ENCODE measurements around the gene MAST2. TPM values are rescaled to one million over a fixed set of nuclear protein-coding genes. Genes with fewer than 3 reads are reported as not detected.
"Not testable (repeated sequence)": the region's sequence is repeated elsewhere in the genome, so short reads cannot be mapped to it uniquely, and the experiment has no call there.

The MAST2 gene
- total RNA-seq, 1 experiment from 2014 or later, result 14.2 TPM

DNA sequence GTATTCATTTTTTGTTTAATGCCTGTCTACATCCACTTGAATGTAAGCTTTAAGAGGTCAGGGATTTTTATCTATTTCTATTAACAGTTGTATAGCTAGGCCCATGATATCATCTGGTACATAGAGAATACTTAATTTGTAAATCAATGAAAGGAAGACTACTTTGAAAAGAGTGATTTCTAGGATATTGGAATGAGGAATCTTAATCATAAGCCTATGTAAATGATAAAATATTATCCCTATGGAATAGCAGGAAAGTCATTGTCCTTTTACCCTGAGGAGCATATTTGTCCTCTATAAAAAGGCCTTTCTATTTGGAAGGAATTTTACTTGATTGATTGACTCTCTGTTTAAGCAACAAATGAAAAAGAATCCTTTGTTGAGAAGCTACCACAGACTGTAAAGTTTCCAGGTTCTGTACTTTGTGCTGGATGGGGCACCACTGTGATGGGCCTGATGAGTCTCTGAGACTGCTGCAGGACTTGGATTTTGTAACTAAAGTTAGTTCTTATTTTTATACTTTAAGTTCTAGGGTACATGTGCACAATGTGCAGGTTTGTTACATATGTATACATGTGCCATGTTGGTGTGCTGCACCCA, 53.8 kb downstream of the MAST2 start:
- no peak for DNase-seq (ENCODE audit: low read depth)

DNA sequence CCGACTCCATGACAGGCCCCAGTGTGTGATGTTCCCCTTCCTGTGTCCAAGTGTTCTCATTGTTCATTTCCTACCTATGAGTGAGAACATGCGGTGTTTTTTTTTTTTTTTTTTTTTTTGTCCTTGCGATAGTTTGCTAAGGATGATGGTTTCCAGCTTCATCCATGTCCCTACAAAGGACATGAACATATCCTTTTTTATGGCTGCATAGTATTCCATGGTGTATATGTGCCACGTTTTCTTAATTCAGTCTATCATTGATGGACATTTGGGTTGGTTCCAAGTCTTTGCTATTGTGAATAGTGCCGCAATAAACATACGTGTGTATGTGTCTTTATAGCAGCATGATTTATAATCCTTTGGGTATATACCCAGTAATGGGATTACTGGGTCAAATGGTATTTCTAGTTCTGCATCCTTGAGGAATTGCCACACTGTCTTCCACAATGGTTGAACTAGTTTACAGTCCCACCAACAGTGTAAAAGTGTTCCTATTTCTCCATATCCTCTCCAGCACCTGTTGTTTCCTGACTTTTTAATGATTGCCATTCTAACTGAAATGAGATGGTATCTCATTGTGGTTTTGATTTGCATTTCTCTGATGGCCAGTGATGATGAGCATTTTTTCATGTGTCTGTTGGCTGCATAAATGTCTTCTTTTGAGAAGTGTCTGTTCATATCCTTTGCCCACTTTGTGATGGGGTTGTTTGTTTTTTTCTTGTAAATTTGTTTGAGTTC, 54.5 kb downstream of the MAST2 start:
- not testable (repeated sequence) for DNase-seq (ENCODE audit: low read depth)

DNA sequence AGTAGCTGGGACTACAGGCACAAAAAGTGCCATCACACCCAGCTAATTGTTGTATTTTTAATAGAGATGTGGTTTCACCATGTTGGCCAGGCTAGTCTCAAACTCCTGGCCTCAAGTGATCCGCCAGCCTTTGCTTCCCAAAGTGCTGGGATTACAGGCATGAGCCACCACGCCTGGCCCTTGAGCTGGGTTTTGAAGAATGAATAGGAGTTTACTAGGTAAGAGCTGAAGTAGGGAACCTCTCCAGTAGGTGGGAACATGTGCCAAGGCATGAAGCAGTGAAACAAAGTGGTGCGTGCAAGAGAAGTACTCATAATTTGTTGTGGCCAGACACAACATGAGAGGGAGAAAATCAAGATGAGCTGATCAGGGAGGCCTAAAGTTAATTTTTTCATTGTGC, 55.8 kb downstream of the MAST2 start:
- no peak for DNase-seq (ENCODE audit: low read depth)

DNA sequence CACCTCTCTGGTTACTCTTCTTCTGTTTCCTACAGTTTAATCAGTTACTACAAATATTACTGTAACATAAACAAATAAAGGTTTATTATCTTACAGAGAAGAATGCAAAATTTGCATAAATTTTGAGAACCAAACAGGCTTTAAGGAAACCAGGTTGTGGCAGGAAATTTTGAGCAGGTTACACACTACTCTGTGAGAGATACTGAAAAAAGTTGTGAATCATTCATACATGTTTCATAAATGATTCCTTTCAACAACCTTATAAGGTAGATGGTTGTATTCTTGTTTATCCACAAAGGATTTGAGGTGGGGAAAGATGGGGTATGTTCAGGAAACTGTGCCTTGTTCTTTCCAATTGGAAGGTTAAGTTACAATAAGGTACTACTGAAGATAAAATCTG, 58.6 kb downstream of the MAST2 start:
- no peak for DNase-seq (ENCODE audit: low read depth)

DNA sequence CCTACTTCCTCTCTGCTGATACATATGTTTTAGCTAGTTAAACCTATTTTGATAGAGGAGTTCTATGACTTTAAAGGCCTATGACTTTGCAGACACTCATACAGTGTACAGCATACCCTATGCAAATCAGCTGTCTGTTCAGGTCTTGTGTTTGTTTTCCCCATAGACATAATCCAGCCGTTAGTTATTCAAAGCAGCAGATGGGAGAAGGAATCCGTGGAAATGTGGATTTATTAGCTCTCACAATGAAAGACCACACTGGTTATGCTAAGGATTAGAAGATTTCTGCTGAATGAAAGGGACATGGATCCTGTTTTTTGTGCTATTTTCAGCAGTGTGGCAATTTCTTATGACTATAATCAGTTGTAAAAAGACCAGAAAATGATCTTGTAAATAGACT, 59.8 kb downstream of the MAST2 start:
- no peak for DNase-seq (ENCODE audit: low read depth)

DNA sequence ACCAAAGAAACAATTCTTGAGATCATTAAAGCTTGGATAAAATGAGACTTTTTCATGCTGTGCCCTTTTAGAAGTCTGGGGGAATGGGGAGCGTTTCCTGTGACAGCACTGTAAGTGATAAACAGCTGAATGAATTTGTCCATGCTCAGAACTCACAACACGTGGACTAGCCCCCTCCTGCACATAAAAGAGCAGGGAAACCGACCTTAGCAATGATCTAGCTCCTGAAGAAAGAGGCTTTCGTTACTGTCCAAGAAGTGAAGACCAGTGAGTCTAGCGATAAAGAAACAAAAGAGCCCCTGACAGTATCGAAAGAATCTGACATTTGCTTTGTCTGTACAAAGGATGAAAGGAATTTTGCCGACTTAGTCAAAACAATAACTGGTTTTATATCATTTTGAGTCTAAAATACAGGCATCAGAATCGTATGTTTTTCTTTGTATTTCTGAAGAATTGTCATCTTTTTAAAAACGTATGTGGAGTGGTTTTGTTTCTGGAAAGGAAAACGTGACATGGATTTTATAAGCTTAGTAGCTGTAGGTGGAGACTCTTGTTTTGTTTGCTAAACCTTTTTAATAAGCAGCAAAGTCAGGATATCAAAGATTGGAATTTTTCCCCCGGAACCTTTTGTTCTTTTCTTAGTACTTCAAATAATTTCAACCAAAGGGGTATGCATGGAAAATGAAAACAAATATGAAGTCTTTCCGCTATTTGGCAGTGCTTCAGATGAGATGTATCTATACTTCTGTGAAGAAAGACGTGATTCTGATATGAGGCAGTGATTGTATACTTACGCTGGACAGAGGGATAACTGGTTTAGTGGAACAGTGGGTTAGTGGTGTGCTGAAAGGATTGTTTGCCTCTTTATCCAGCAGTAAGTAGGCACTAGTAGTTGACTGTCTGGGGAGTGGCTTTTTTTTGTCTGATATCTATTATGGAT, 61.0 kb downstream of the MAST2 start:
- peak; percentile 40 for DNase-seq (ENCODE audit: low read depth)

DNA sequence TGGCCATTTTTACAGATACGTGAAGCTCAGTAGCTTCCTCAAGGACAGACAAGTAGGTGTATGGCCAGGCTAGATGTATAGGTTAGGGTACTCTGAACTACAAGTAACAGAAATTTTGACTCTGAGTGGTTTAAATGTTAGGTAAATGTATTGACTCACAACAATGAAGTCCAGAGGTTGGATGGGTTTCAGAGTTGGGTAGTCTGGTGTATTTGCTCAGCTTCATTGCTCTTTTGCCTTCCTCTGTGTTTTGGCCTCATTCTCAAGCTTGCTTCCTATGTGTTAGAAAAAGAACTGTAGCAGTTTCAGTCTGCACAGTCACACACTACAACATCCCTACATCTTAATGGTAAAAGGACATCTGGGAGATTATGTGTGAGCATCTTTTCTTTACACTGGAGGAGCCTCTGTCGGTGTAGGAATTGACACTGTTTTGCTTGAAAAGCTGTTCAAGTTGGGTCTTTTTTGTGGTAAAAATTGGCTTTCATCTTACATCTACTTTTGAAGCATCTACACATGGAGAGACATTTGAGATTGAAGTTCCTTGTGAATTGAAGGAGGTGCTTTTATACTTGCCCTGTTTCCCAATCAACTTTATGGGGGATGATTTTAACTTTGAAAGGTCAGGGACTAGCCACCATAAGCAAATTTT, 64.4 kb downstream of the MAST2 start:
- DNase-seq (ENCODE audit: low read depth), result no peak

DNA sequence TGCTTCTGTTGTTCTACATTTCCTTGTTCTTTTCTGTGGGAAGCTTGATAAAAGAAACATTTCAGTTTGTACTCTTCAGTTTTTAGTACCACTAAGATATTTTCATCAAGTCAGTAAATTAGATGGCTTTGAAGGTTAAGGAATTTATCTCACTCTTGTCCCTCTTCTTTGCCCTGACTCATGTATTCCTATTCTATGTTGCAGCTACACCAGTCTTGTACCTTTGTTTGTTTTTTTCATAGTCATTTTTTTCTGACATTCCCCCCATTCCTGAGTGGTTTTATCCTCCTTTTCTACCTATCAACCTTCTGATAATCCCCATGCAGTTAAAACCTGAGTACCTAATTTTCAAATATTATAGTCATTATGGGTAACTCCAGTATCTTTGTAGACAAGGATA, 65.4 kb downstream of the MAST2 start:
- no peak for DNase-seq (ENCODE audit: low read depth)

DNA sequence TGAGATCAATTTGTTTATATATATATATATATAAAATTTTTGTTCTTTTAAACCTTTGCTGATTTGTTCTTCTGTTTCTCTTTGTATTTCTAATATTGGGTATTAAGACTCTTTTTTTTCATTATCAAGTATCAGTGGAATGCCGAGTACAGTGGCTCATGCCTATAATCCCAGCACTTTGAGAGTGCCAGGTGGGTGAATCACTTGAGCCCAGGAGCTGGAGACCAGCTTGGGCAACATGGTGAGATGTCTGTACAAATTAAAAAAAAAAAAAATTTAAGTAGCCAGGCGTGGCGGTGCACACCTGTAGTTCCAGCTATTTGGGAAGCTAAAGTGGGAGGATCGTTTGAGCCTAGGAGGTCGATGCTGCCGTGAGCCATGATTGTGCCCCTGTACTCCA, 67.1 kb downstream of the MAST2 start:
- DNase-seq (ENCODE audit: low read depth), result no peak

DNA sequence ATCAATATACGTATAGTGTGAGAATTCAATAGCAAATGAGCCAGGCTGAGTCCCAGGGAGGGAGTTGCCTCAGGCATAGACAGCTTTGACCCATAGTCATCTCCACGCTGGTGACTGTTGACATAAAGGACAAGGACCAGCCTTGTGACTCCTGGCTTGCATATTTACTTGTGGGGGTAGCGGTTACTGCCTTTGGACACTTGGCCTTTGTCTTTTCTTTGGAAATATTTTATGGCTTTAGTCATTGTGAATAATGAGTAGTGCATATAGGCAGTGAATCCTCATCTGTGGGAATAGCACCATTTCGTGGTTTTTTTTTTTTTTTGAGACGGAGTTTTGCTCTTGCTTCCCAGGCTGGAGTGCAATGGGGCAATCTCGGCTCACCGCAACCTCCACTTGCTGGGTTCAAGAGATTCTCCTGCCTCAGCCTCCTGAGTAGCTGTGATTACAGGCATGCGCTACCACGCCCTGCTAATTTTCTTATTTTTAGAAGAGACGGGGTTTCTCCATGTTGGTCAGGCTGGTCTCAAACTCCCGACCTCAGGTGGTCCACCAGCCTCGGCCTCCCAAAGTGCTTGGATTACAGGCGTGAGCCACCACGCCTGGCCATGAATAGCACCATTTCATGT, 68.9 kb downstream of the MAST2 start:
- peak; percentile 95 for DNase-seq (ENCODE audit: low read depth)

DNA sequence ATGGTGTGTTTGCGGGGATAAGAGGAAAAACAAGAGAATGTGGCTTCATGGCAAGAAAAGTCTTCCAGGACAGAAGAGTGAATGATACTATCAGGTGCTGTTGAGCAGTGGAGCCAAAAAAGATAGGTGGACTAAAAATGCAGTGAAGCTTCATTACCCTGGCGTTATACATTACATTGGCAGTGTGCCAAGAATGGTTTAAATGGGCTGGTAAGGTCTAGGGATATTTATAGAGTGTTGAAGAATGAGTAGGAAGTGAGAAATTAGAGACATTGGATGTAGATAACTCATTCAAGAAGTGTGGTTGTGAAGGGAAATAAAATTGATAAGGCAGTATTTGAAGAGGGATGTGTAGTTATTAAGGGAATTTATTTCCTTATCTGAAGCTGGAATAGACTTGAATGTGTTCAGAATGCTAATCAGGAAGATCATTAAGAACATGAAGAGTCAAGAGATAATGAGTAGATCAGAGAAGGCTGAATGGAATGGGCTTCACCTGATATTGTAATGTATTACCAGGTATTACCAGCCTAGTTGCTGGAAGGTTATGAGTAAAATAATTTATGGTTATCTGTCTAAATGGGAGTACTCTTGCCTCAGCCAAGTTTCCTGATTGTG, 72.7 kb downstream of the MAST2 start:
- no peak for DNase-seq (ENCODE audit: low read depth)

DNA sequence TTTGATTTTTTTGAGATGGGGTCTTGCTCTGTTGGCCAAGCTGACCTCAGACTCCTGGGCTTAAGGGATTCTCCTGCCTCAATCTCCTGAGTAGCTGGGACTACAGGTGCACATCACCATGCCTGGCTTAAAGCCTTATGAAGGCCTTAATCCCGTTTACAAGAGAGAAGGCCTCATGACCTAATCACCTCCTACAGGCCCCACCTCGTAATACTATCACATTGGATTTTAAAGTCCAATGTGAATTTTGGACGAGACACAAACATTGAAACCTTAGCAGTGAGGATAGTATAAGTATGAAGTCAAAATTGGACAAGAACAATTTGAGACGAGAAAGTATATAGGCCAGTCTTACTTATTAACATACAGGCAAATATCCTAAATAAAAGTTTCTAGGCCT, 73.9 kb downstream of the MAST2 start:
- DNase-seq (ENCODE audit: low read depth), result no peak

DNA sequence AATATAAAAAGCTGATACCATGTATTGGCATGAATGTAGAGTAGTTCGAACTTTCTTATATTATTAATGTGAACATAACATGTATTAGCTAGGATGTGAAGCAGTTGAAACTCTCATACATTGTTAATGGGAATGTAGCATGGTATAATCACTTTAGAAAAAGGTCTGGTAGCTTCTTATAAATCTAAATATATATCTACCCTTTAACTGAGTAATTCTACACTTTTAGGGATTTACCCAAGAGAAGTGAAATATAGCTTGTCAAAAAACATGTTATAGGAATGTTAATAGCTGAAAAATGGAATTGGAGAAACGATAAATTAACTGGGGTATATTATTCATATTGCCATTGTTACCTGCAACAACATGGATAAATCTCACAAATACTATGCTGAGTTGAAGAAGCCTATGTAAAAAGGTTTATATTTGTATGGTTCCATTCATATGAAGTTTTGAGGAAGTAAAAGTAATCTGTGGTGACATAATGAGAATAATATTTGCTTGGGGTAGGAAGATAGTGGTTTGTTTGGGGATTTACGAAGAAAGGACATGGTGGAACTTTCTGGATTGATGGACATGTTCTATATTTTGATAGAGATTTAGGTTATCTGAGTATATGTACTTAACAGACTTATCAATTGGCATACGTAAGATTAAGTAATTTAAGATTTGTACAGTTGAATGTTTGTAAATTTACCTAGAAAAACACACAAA, 76.6 kb downstream of the MAST2 start:
- no peak for DNase-seq (ENCODE audit: low read depth)

DNA sequence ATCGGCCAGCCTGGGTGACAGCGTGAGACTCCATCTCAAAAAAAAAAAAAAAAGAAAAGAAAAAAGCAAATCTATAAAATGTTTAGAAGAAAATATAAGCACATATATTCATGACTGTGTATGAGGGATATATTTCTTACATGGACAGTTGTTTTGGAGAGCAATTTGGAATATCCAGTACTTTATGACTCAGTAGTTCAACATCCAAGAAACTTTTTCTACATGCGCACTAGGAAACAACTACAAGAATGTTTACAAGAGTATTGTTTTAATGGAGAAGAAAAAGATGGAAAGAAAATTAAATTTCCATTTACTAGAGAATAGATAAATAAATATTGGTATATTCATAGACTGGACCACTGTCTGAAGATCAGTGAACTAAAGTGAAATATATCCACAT, 77.5 kb downstream of the MAST2 start:
- no peak for DNase-seq (ENCODE audit: low read depth)

DNA sequence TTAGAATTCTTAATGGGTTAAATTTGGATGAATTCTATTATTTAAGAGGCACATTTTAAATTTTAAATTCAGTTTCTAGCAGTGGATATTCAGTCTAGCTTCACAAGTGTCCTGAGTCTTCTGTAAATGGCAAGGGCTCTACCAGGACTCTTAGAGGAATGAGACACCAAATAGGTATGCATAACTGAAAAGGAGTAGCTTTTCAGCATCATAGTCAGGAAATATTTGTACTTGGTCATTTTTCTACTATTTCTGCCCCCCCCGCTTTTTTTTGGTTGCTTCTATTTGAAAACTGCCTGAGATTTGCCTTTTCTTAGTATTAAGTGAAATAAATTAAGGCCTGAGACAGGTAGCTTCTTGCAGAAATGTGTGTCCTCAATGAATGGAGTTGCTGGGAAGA, 80.2 kb downstream of the MAST2 start:
- DNase-seq (ENCODE audit: low read depth), result no peak

DNA sequence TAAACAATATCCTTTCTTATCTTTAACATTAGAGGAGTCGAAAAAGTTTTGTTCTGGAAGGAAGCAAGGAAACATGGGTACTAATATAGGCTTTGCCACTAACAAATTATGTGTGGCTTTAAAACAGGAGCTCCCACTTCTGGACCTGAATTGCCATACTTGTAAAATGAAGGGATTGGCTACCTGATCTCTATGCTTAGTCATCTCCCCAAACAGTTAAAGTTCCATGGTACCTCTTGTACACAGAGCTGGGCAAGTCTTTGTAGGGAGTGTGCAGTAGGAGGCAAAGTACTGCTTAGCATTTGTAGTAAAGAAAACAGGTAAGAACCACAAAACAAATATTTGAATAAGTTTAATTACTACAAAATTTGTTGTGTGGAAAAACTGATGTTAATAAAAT, 81.3 kb downstream of the MAST2 start:
- DNase-seq (ENCODE audit: low read depth), result no peak

DNA sequence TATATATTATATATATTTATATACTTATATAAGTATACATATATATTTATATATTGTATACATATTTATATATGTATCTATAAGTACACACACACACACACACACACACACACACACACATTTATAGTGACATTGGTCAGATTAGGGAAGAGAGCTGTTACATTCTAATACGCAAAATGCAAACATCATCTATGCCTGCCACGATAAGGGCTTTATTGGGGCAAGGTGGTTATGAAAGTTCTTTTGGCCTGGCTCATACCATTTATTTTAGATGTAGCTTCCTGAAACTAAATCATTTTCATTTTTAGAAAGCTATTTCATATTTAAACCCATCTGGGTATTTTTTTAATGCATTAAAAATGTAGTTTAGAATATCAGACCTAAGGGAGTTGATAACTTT, 82.8 kb downstream of the MAST2 start:
- no peak for DNase-seq (ENCODE audit: low read depth)

DNA sequence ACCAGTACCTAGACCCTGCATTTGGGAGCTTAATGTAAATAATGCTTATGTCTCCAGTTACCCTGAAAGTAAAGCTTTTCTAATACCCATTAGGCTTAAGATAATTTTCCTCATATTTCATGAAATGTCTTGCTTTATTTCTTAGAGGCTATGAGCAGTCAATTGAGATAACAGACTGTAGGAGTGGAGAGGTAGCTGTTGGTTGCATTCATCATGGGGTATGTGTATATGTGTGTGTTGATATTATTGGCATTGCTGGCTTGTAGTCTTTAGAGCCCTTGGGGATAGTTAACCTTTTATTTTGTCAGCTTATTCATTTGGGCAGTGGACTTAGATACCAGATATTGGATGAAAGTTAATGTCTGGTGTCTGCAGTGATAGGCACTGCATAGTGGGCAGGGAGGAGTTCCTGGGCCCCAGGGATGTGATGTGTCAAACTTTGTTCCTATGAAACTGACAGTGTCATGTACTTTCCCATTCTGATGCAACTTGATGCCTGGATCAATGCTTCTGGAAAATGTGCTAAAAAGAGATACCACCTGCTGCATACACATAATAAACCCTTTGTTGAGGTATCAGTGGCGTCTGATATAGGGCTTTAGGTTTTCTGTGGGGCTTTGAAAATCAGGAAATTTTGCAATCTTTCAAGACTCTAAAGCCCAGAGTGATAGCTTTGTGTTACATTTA, 83.9 kb downstream of the MAST2 start:
- DNase-seq (ENCODE audit: low read depth), result no peak

DNA sequence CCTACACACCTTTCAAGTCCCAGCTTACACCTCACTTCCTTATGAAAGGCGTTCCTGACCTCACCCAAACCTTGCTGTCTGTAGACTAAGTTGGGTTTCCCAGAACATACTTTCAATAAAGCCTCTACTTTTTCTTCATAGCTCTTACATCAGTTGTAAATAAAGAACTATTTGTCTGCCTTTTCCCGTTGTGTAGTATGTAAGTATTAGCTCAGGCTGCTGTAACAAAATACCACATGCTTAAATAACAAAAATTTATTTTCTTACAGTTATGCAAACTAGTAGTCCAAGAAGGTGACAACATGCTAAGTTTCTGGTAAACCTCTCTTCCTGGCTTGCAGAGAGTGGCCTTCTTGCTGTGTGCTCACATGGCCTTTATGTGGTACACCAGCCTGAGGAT, 86.7 kb downstream of the MAST2 start:
- no peak for DNase-seq (ENCODE audit: low read depth)

DNA sequence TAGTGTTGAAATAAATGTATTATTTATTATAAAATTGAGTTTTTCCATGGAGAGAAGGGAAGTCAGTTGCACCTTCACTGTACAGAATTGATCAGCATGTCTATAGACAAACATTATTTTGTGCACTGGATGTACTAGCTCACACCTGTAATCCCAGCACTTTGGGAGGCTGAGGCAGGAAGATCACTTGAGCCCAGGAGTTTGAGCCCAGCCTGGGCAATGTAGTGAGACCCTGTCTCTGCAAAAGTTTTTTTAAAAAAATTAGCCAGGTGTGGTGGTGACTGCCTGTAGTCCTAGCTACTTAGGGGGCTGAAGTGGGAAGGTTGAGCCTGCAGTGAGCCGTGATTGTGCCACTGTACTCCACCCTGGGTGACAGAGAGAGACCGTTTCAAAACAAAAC, 87.7 kb downstream of the MAST2 start:
- DNase-seq (ENCODE audit: low read depth), result no peak

Data from RPMI7951 (cell line).